Measurements from ENCODE around the gene TPP1.

TPP1 gene

DNA sequence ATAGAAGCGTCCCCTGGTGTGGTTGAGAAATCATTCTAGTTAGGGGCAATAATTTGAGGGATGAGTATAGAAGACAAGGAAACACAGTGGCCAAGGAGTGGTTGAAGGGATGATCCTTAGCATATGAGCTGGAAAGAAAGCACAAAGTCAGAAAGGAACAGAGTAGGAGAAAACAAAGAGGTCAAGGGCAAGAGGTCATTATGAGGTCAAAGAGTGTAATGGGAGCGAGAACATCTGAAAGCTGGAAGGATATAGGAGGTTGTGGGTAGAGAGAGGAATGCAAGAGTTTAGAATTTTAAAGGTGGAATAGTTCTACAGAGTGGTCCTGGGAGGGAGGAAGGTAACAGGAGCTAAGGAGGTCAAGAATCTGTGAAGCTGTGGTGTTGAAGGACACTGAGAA lies 34.4 kb upstream of the TPP1 start:
- no peak overlapping the region for H3K27ac ChIP-seq
- no peak for TF ChIP-seq CTCF (IDR thresholded peaks at IDR 0.05)

DNA sequence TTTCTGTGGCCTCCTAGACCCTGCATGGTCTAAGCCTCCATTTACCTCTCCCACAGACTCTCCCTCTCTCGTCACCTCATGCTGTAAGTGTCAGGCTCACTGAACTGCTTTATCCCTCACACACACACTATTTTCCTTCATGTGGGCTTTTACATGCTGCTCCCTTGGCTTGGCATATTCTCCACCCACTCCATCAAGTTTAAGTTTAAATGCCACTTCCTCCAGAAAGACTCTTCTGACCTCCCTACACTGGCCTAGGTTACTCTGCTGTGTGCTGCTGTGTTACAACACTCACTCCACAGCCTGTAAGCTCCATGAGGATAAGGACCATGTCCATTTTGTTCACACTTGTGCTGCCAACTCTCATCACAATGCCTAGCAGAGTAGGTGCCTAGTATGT lies 33.9 kb upstream of the TPP1 start:
- TF ChIP-seq CTCF (IDR thresholded peaks at IDR 0.05) = no peak
- TF ChIP-seq ZFX (IDR thresholded peaks at IDR 0.05; ENCODE audit: borderline replicate concordance) = no peak

DNA sequence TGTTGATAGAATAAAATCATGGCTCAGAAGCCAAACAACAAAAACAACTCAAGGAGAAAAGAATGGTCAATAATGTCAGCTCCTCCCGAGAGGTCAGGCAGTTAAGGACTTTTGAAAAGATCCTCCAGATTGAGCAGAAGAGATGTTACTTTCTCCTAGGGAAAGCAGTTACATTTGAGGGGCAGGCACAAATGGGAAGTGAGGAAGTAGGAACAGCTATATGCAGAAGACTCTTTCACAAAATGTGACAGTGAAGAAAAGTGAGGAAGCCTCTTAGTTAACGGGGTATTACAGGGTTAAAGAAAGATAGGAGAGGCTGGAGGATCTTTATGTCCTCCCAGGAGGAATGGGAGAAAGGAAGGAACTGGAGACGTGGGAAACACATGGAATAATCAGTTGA lies 33.0 kb upstream of the TPP1 start:
- TF ChIP-seq CTCF (IDR thresholded peaks at IDR 0.05) (no peak), ZFX (IDR thresholded peaks at IDR 0.05; ENCODE audit: borderline replicate concordance) (no peak)
- H3K27ac ChIP-seq = no peak overlapping the region

More for the DNA sequence above, 33.9 kb upstream of the TPP1 start:
- H3K27ac ChIP-seq = no peak overlapping the region

- TF ChIP-seq CTCF (IDR thresholded peaks at IDR 0.05) (no peak), ZFX (IDR thresholded peaks at IDR 0.05; ENCODE audit: borderline replicate concordance) (no peak)
- H3K27ac ChIP-seq = no peak overlapping the region
Observed at GRCh38 chr11:6650980-6651379, 31.8 kb upstream of the TPP1 start.

DNA sequence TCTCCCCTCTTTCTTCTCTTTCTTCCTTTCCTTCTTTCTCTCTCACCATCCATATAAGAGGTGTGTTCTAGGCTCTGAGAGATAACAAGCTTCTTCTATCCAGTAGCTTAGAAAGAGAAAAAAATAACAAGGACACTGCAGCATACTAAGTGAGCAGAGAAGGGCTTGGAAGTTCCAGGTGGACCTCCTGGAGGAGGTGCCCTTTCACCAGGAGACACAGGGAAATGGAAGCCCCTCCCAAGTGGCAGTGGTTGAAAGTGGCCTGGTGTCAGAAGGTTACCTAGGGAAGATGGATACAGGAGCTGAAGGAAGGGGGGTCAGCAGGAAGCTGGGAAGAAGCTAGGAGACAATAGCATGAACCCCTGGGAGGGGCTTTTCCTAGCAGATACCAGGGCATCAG lies 30.9 kb upstream of the TPP1 start:
- TF ChIP-seq ZFX (IDR thresholded peaks at IDR 0.05; ENCODE audit: borderline replicate concordance) (no peak), CTCF (IDR thresholded peaks at IDR 0.05) (no peak)
- no peak overlapping the region for H3K27ac ChIP-seq

GRCh38 chr11:6648501-6648900 lies 29.3 kb upstream of the TPP1 start:
- H3K27ac ChIP-seq = no peak overlapping the region
- TF ChIP-seq CTCF (IDR thresholded peaks at IDR 0.05) = no peak
- no peak for TF ChIP-seq ZFX (IDR thresholded peaks at IDR 0.05; ENCODE audit: borderline replicate concordance)

- no peak for TF ChIP-seq CTCF (IDR thresholded peaks at IDR 0.05)
- no peak for TF ChIP-seq ZFX (IDR thresholded peaks at IDR 0.05; ENCODE audit: borderline replicate concordance)
- no peak overlapping the region for H3K27ac ChIP-seq
Observed at GRCh38 chr11:6647836-6648235, 28.6 kb upstream of the TPP1 start.

Data from 22Rv1 (cell line).